ENCODE results near the gene MMP15.
"Not testable (repeated sequence)": the region's sequence is repeated elsewhere in the genome, so short reads cannot be mapped to it uniquely, and the experiment has no call there.

Gene MMP15

GRCh38 chr16:58087209-58087913 lies 61.8 kb downstream of the MMP15 start:
- H3K9me3 ChIP-seq (ENCODE audit: control insufficient read depth, low read length): no peaks in the 10 kb centered on the region

GRCh38 chr16:58088091-58088490 lies 62.5 kb downstream of the MMP15 start:
- WGBS, 2 experiments: 83 to 84% methylated on average over 7 to 9 of the region's 9 CpGs
- Histone ChIP-seq H3K4me1 (ENCODE audit: control insufficient read depth, insufficient read depth, low read length) (peaks cover 4% of the 10 kb centered on the region), H3K4me3 (ENCODE audit: insufficient read depth, low read depth, low read length) (no peak overlapping the region), H3K9me3 (ENCODE audit: control insufficient read depth, low read length) (no peaks in the 10 kb centered on the region), H3K36me3 (ENCODE audit: control insufficient read depth, insufficient read depth, low read length) (no peaks in the 10 kb centered on the region), H3K27me3 (ENCODE audit: control insufficient read depth, insufficient read depth, low read length, poor library complexity, severe bottlenecking) (no peaks in the 10 kb centered on the region), H3K27ac (ENCODE audit: insufficient read depth, low read depth, low read length, poor library complexity, severe bottlenecking) (no peak overlapping the region)

More at GRCh38 chr16:58087209-58087913, 61.8 kb downstream of the MMP15 start:
- no peak overlapping the region for H3K4me3 ChIP-seq (ENCODE audit: insufficient read depth, low read depth, low read length)
- no peaks in the 10 kb centered on the region for H3K27me3 ChIP-seq (ENCODE audit: control insufficient read depth, insufficient read depth, low read length, poor library complexity, severe bottlenecking)
- WGBS, 2 experiments: 87 to 89% methylated on average over 23 of the region's 23 CpGs
- peaks cover 4% of the 10 kb centered on the region for H3K4me1 ChIP-seq (ENCODE audit: control insufficient read depth, insufficient read depth, low read length)
- no peaks in the 10 kb centered on the region for H3K36me3 ChIP-seq (ENCODE audit: control insufficient read depth, insufficient read depth, low read length)
- H3K27ac ChIP-seq (ENCODE audit: insufficient read depth, low read depth, low read length, poor library complexity, severe bottlenecking): no peak overlapping the region

GRCh38 chr16:58090396-58090795 lies 64.8 kb downstream of the MMP15 start:
- not testable (repeated sequence) for H3K4me3 ChIP-seq (ENCODE audit: insufficient read depth, low read depth, low read length); H3K27ac ChIP-seq (ENCODE audit: insufficient read depth, low read depth, low read length, poor library complexity, severe bottlenecking); H3K4me1 ChIP-seq (ENCODE audit: control insufficient read depth, insufficient read depth, low read length); H3K27me3 ChIP-seq (ENCODE audit: control insufficient read depth, insufficient read depth, low read length, poor library complexity, severe bottlenecking); H3K36me3 ChIP-seq (ENCODE audit: control insufficient read depth, insufficient read depth, low read length); H3K9me3 ChIP-seq (ENCODE audit: control insufficient read depth, low read length)
- 88 to 95% methylated on average over 3 of the region's 3 CpGs for WGBS, 2 experiments

- H3K9me3 ChIP-seq (ENCODE audit: control insufficient read depth, low read length): no peaks in the 10 kb centered on the region
- H3K4me3 ChIP-seq (ENCODE audit: insufficient read depth, low read depth, low read length): no peak overlapping the region
- H3K27me3 ChIP-seq (ENCODE audit: control insufficient read depth, insufficient read depth, low read length, poor library complexity, severe bottlenecking): no peaks in the 10 kb centered on the region
- WGBS, 2 experiments: 90 to 93% methylated on average over 5 of the region's 5 CpGs
- no peaks in the 10 kb centered on the region for H3K36me3 ChIP-seq (ENCODE audit: control insufficient read depth, insufficient read depth, low read length)
- no peak overlapping the region for H3K27ac ChIP-seq (ENCODE audit: insufficient read depth, low read depth, low read length, poor library complexity, severe bottlenecking)
- H3K4me1 ChIP-seq (ENCODE audit: control insufficient read depth, insufficient read depth, low read length): peaks cover 12% of the 10 kb centered on the region
Measured at GRCh38 chr16:58094026-58094425, 68.5 kb downstream of the MMP15 start.

GRCh38 chr16:58094791-58095574 lies 69.4 kb downstream of the MMP15 start:
- H3K27me3 ChIP-seq (ENCODE audit: control insufficient read depth, insufficient read depth, low read length, poor library complexity, severe bottlenecking): no peaks in the 10 kb centered on the region
- H3K4me3 ChIP-seq (ENCODE audit: insufficient read depth, low read depth, low read length): no peak overlapping the region
- WGBS, 2 experiments: 89 to 90% methylated on average over 15 of the region's 15 CpGs
- H3K36me3 ChIP-seq (ENCODE audit: control insufficient read depth, insufficient read depth, low read length): no peaks in the 10 kb centered on the region
- H3K9me3 ChIP-seq (ENCODE audit: control insufficient read depth, low read length): no peaks in the 10 kb centered on the region
- H3K27ac ChIP-seq (ENCODE audit: insufficient read depth, low read depth, low read length, poor library complexity, severe bottlenecking): no peak overlapping the region
- H3K4me1 ChIP-seq (ENCODE audit: control insufficient read depth, insufficient read depth, low read length): peaks cover 17% of the 10 kb centered on the region

- not testable (repeated sequence) for H3K27ac ChIP-seq (ENCODE audit: insufficient read depth, low read depth, low read length, poor library complexity, severe bottlenecking); H3K36me3 ChIP-seq (ENCODE audit: control insufficient read depth, insufficient read depth, low read length); H3K4me3 ChIP-seq (ENCODE audit: insufficient read depth, low read depth, low read length); H3K27me3 ChIP-seq (ENCODE audit: control insufficient read depth, insufficient read depth, low read length, poor library complexity, severe bottlenecking); H3K9me3 ChIP-seq (ENCODE audit: control insufficient read depth, low read length)
- H3K4me1 ChIP-seq (ENCODE audit: control insufficient read depth, insufficient read depth, low read length): peaks cover 17% of the 10 kb centered on the region
- 75 to 81% methylated on average over 6 of the region's 6 CpGs for WGBS, 2 experiments
Measured at GRCh38 chr16:58095575-58095960, 70.0 kb downstream of the MMP15 start.

- H3K36me3 ChIP-seq (ENCODE audit: control insufficient read depth, insufficient read depth, low read length): no peaks in the 10 kb centered on the region
- WGBS, 2 experiments: 88 to 90% methylated on average over 2 of the region's 2 CpGs
- H3K27me3 ChIP-seq (ENCODE audit: control insufficient read depth, insufficient read depth, low read length, poor library complexity, severe bottlenecking): no peaks in the 10 kb centered on the region
- no peaks in the 10 kb centered on the region for H3K9me3 ChIP-seq (ENCODE audit: control insufficient read depth, low read length)
- no peak overlapping the region for H3K4me3 ChIP-seq (ENCODE audit: insufficient read depth, low read depth, low read length)
- H3K4me1 ChIP-seq (ENCODE audit: control insufficient read depth, insufficient read depth, low read length): peaks cover 17% of the 10 kb centered on the region
- H3K27ac ChIP-seq (ENCODE audit: insufficient read depth, low read depth, low read length, poor library complexity, severe bottlenecking): no peak overlapping the region
Measured at GRCh38 chr16:58096249-58096648, 70.7 kb downstream of the MMP15 start.

Data from ectodermal cell (in vitro differentiated cells).